HepG2 (cell line): Measurements from ENCODE around the gene DIPK1B. TPM values are rescaled to one million over a fixed set of nuclear protein-coding genes. Genes with fewer than 3 reads are reported as not detected.

ENCODE experiments used
- BCLAF1 ChIP-seq: fragments of 450-650 bp; IDR thresholded peaks from 2 replicates; pipeline ENCODE4 v1.6.1; 2017; ENCODE audit warnings: mild to moderate bottlenecking
- CEBPZ ChIP-seq: IDR thresholded peaks from 2 replicates; pipeline ENCODE4 v1.6.1; 2012; ENCODE audit warnings: low read length, improper control_type of control experiment
- GPN1 ChIP-seq: sonication (generic); formaldehyde crosslinking; IDR thresholded peaks from 2 replicates; pipeline ENCODE4 v1.5.1; 2020; ENCODE audit warnings: missing genetic modification reagents, borderline replicate concordance
- HHEX ChIP-seq: IDR thresholded peaks from 2 replicates; pipeline ENCODE4 v1.6.1; 2016; ENCODE audit warnings: control low read depth
- NFKBIZ ChIP-seq: IDR thresholded peaks from 2 replicates; pipeline ENCODE4 v1.6.1; 2018; ENCODE audit warnings: missing genetic modification reagents, missing compliant biosample characterization
- SAP130 ChIP-seq: IDR thresholded peaks from 2 replicates; pipeline ENCODE4 v1.6.1; 2016; ENCODE audit warnings: low read depth
- SKIL ChIP-seq: sonication (generic); formaldehyde crosslinking; IDR thresholded peaks from 2 replicates; pipeline ENCODE4 v1.8.0; 2022; ENCODE audit warnings: missing genetic modification reagents, mild to moderate bottlenecking, moderate library complexity, borderline replicate concordance
- SOX5 ChIP-seq: IDR thresholded peaks from 2 replicates; pipeline ENCODE4 v1.6.1; 2016; ENCODE audit warnings: borderline replicate concordance
- SP4 ChIP-seq: sonication (generic); formaldehyde crosslinking; IDR thresholded peaks from 2 replicates; pipeline ENCODE4 v1.8.1; 2023; ENCODE audit warnings: mild to moderate bottlenecking, missing genetic modification reagents
- TCF7 ChIP-seq: sonication (generic); IDR thresholded peaks from 2 replicates; pipeline ENCODE4 v1.6.1; 2016; ENCODE audit warnings: antibody characterized with exemption, low read depth
- YEATS4 ChIP-seq: sonication (generic); formaldehyde crosslinking; IDR thresholded peaks from 2 replicates; pipeline ENCODE4 v1.4.0; 2020; ENCODE audit warnings: missing genetic modification reagents, borderline replicate concordance
- ZBTB2 ChIP-seq: sonication (generic); formaldehyde crosslinking; IDR thresholded peaks from 2 replicates; pipeline ENCODE4 v1.8.0; 2022; ENCODE audit warnings: low read depth, missing genetic modification reagents
- ZBTB7B ChIP-seq: sonication (generic); formaldehyde crosslinking; IDR thresholded peaks from 2 replicates; pipeline ENCODE4 v1.4.0; 2020; ENCODE audit warnings: missing genetic modification reagents
- ZFAT ChIP-seq: sonication (generic); formaldehyde crosslinking; conservative IDR thresholded peaks from 2 replicates; pipeline ENCODE4 v1.8.1; 2023; ENCODE audit warnings: missing genetic modification reagents, inconsistent platforms
- ZNF317 ChIP-seq: sonication (generic); formaldehyde crosslinking; IDR thresholded peaks from 2 replicates; pipeline ENCODE4 v1.5.0; 2020; ENCODE audit warnings: mild to moderate bottlenecking, missing genetic modification reagents
- ZNF441 ChIP-seq: sonication (generic); formaldehyde crosslinking; IDR thresholded peaks from 2 replicates; pipeline ENCODE4 v1.7.0; 2021; ENCODE audit warnings: missing genetic modification reagents, borderline replicate concordance
- ZNF574 ChIP-seq: sonication (generic); formaldehyde crosslinking; IDR thresholded peaks from 2 replicates; pipeline ENCODE4 v1.4.0; 2020; ENCODE audit warnings: missing genetic modification reagents
- ZSCAN9 ChIP-seq: IDR thresholded peaks from 2 replicates; pipeline ENCODE4 v1.6.1; 2016; ENCODE audit warnings: borderline replicate concordance
- polyA plus RNA-seq, 8 experiments: library from polyadenylated mRNA; depleted of rRNA in 3 of 8; stranded (reverse) in 7 of 8; unstranded in 1 of 8; fragments of >200 nt; fragmentation: Illumina TruSeq in 4 of 8; extraction: Trizol in 4 of 8; gene quantifications; 2 replicates each; pipeline versions ENCODE4 v1.2.1 to v1.2.3, GENCODE V29; 2011 to 2016; ENCODE audit warnings: low read depth in 4 of 8, missing spikeins in 1 of 8, mixed read lengths in 1 of 8; ENCODE audit not compliant: insufficient read depth in 1 of 8
- total RNA-seq, 5 experiments: library from RNA; depleted of rRNA; stranded (reverse); fragments of >200 nt; fragmentation: Illumina TruSeq; extraction: Trizol; gene quantifications; 2 replicates each; pipeline ENCODE4 v1.2.3, GENCODE V29; 2016; ENCODE audit warnings: low read depth in 1 of 5

DIPK1B gene
- total and polyA plus RNA-seq, 2 of the 13 experiments (the other 11 are each of a cell fraction or from before 2014, with no cell fraction given) = 0.18 to 3.9 TPM

- TF ChIP-seq TCF7 (0 out of 2 replicates have a peak, but pooled peaks have one; percentile 8), ZFAT (CRISPR knock-in tag) (no peak), ZBTB7B (CRISPR knock-in tag) (0 out of 2 replicates have a peak, but pooled peaks have one; percentile 24), ZNF441 (CRISPR knock-in tag) (no peak), NFKBIZ (no peak), ZBTB2 (CRISPR knock-in tag) (no peak), BCLAF1 (no peak), GPN1 (no peak), YEATS4 (CRISPR knock-in tag) (no peak), ZNF317 (CRISPR knock-in tag) (no peak), ZSCAN9 (no peak), SP4 (CRISPR knock-in tag) (no peak), SOX5 (CRISPR knock-in tag) (peak; percentile 69; the same call in 1 of the 2 replicates), ZNF574 (CRISPR knock-in tag) (no peak), SAP130 (CRISPR knock-in tag) (peak; percentile 26; the same call in 1 of the 2 replicates), HHEX (CRISPR knock-in tag) (no peak), CEBPZ (no peak), SKIL (no peak)
Measured at GRCh38 chr9:136698635-136699246, 13.6 kb upstream of the DIPK1B start (continued).
